NCI-H187 (cell line): ENCODE data around the gene UBE2E3.
"Not testable (repeated sequence)": the region's sequence is repeated elsewhere in the genome, so short reads cannot be mapped to it uniquely, and the experiment has no call there.

Experiments used
- DNase-seq, 2 experiments: peaks; one replicate each; lab custom pipeline; 2025; lab: John Stamatoyannopoulos, UW

Gene UBE2E3

DNA sequence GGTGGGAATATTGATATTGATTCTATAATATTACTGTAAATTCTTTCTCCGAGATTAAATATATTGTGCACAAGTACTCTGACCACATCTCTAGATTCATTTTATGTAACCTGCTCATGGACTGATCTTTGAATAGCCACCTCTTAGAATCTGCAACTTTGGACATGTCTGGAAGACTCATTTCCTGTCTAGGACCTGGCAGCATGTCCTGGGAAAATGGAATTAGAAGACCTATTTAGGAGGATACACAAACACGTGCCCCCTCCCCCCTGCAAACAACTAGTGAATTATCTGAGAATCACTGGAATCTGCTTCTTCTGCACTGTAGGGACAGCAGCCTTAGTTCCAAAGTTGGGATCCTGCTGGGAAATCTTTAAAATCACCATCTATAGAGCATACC is 94.1 kb downstream of the UBE2E3 start:
- no peak for DNase-seq

DNA sequence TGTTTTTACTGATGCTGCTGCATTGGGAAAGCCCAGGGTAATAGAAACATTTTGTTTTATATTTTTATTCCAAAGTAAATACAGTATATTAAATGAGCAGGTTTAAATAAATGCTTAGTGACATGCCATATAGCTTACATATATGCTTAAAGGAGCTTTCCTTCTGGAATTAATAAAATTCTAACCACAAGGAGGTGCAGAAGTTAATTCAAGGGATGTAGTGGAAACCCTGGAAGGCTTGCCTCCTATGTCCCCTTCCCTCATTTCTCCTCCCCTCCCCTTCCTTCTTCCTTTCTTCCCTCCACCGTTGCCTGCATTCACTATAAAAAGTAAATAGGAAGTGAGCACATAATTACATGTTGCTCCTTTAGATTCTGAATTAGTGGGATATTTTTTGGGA is 96.3 kb downstream of the UBE2E3 start:
- DNase-seq: no peak

DNA sequence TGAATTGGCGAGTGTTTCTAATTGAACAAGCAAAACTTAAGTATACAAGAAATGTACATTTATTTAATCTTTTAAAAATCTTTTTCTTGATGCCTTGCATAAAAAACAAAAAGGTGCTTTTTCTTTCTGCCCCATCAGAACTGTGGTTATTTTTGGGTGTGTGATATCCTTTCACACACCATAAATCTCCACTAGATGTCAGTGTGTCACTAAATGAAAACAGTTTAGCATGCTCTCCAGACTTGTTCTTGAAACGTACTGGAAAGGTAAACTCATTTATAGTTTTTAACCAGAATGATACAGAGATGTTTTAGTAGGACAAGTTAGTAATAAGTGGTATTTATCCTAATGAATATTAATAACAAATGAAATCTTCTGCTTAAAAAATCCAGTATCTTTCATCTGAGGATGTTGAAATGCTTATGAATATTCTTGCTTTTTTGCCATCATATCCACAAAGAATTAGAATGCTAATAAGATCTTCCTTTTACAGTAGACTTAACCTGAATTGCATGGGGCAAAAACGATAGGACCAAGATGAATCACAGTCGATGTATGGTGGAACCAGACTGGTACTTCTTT is 96.8 kb downstream of the UBE2E3 start:
- no peak for DNase-seq

DNA sequence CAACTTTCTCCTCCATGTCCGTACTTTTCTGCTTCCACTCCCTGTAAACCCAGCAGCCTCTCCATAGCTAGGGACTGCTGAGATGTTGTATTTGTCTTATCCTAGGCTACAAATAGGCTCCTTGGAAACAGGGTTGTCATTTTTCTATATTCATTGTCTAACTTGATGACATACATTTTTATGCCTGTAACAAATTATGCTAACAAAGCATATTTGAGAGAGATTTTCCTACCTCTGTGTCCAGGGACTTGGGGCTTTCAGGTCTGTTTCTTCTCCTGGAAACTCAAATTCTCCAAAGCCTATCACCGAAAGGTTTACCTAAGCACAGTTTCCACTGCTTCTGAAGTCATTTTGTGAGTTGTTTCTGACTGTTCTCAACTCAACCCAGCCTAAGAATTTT is 102.7 kb downstream of the UBE2E3 start:
- no peak for DNase-seq

DNA sequence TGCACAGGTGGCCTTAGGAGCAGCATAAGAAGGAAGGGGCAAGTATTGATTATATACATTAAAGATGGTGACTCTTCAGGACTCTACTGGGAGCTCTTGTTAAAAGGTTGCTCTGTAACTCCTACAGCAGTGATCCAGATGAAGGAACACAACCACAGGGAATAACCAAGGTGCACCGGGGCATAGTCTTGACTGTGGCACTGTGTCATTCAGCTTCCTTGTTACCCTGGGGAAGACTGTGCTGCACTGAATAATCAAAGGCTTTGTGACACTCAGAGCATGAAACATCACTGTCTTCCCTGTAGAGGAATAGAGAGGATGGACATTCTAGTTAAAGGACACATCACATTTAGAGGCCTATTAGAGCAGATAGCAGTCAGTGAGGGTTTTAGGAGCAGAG is 105.3 kb downstream of the UBE2E3 start:
- no peak for DNase-seq

DNA sequence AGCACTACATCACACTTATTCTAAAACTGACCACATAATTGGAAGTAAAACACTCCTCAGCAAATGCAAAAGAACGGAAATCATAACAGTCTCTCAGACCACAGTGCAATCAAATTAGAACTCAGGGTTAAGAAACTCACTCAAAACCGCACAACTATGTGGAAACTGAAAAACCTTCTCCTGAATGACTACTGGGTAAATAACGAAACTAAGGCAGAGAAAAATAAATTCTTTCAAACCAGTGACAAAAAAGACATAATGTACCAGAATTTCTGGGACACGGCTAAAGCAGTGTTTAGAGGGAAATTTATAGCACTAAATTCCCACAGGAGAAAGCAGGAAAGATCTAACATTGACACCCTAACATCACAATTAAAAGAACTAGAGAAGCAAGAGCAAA is 111.5 kb downstream of the UBE2E3 start:
- DNase-seq: not testable (repeated sequence)

DNA sequence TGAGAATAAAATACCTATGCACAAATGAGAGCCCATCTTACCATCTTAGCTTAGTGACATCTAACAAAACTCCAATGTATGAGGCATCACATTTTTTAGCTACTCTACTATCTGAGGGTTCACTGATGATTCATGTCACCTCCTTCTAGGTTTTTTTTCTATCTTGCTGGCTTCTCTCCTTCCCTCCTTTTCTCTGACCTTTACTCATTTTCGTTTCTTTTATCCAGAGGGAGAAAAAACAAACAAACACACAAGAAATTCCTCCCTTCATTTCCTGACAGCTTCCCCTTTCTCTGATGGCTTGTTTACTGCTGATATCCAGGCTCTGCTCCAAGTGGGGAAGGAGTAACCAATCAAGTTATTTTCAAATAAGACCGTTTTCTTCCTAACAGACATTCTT is 115.1 kb downstream of the UBE2E3 start:
- no peak for DNase-seq

DNA sequence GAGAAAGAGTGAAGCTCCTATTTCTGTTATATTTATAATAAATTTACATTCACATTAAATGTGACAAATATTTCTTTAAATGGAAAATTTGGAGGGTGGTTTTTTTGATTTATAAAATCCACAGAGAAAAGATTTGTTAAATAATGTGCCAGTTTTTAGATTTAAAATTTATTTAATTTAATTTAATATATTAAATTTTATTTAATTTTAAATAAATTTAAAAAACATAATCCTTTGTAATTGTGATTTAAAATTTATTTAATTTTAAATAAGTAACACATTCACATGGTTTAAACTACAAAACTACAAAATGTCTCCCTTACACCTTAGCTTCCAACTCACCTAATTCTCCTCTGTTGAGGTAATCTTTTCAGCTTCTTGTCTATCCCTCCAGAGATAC is 123.3 kb downstream of the UBE2E3 start:
- no peak for DNase-seq

DNA sequence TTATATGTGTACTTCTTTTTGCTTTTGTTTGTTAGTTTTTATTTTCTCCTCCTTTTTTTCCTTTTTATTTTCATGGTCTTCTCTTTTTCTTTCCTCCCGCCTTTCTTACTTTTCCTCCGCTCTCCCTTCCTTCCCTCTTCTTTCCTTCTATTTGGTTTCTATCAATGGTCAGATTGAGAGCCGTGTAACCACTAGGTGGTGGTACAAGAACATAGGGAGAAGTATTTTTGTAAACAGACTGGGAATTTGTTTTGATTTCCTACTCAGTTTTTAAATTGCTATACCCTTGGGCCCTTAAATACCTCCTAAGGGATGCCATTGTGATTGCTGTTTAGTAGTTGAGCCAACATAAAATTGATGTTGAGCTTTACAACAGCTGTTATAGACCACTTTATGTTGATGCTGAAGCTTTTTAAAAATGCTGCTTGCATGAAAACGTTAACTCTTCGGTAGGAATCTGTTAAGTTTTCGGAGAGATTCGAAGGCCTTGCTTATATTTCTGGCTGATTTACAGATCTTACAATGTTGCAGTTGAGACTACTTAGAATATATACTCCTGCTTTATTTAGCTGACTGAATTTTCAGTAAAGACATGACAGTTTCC is 124.2 kb downstream of the UBE2E3 start:
- peak; percentile 18 to 30 for DNase-seq

DNA sequence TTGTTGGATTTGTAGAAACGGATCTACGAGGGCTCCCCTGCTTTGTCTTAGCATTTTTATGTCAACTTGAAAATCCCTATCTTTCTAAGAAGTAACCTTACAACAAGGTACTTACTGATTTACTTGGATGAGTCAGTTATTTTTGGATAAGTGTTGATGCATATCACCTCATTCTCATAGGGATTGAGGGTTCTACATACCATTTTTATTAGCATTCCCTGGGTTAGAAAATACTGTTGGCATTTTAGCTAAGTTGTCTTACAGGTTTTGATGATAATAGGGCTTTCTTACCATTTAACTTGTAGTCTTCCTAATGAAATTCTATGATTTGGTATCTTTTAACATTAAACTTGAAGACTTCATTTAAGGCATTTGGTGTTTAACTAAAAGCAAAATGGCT is 125.2 kb downstream of the UBE2E3 start:
- DNase-seq: no peak

DNA sequence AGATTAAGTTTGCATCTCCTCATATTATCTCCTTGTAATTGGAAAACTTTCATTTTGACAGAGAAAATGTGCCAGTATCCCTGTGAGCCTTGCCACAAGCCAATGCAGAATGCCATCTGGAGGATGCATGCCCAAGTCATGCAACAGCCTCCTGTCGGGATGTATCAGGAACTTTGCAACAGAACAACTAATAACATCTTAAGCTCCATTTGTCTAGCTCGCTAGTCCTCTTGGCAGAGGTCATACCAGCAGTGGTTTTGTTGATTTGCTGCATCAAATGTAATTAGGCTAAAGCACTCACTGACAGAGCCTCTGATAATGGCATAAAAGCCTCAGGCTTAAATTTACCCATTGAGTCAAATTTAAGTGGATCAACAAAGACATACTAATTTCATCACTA is 125.8 kb downstream of the UBE2E3 start:
- no peak for DNase-seq

DNA sequence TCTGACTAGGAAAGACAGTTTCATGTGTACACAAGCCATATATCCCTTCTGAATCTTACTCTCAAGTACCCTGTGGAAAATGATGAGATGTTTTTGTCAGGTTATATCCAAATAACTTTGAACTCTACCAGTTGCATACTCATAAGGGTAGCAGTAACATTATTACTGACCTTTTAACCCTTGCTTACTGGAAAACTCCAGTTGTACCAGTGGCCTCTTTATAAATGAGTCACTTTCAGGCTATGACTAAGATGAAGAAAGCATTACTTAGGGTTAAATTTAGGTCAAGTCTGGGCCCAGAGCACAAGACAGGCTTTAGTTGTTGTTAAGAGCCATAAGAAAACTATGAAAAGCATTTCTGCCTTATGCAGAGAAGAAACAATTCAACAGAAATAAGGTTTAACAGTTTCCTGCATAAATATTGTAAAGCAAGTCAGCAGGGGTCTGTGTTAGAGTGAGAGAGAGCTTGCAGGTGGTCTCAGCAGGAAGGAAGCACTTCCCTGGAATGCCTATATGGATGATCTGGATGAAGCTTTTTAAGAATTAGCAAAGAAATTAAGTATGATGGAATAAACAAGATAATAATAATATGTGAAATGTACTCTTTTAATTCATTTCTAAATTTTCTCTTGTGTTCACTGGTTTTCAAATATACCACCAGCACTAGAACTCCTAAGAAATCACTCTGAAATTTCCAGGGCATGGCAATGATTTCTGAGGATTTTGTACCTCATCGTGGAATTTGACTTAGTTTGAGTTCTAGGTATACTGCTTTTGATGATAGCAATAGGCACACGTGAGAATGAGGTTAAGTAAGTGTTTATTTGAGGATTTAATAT is 126.6 kb downstream of the UBE2E3 start:
- no peak for DNase-seq

DNA sequence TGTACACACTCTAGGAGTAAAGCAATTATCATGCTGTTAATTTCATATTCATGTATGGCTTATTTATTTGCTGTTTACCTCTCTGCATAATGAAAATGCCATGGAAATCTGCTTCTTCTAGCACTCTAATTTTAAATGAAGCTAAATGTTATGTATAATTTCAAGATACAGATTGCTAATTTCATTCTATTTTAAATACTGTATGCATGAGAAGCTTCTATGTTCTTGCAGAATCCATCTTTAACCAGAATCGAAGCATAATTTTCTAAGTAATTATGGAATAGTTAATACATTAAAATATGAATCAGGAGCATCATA is 127.2 kb downstream of the UBE2E3 start:
- DNase-seq: no peak

DNA sequence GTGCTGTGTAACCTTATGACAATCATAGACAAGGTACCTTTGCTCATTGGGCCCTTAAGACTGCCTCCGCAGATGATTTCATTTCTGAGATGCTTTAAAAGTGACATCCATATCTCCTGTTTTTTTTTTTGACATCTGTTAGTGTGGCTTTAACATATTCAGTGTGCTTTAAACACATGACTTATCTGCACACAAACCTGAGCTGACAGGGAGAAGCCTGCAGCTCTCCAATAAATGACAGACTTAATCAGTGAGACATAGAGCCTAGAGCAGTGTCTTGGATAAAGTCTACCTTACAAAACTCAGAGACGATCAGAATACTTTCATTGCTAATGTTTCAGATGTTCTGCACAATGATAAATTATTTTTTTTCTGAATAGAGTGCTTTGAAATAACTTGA is 130.7 kb downstream of the UBE2E3 start:
- no peak for DNase-seq

DNA sequence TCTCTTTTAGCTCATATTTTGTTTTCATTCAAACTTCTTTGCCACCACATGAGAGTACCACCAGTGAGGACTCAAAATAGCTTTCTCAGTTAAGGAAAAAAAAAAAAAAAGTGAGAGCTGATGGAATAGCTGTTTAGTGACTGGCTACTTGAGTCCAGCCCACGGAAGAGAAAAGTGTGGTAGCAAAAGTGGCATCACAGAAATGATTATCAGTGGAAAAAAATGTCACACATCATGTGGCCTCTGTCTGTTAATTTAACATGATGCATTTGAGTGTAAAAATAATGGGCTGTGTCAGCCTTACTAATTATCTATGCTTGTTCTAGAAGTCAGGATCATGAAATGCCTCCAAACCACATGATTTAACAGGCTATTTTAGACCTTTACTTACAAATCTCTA is 132.5 kb downstream of the UBE2E3 start:
- DNase-seq: no peak
